Thoracic aorta (tissue), 2 donors: ENCODE results near the gene DISC1. TPM values are rescaled to one million over a fixed set of nuclear protein-coding genes. Genes with fewer than 3 reads are reported as not detected.

Experiments used
- ATAC-seq: fragments of 150-250 bp; one replicate; pipeline ENCODE4 v1.8.0; 2017; ENCODE audit warnings: low read depth; ENCODE audit not compliant: insufficient number of reproducible peaks, low FRiP score
- DNase-seq: peaks from one replicate; pipeline ENCODE4 v3.0.0-alpha.2; 2020; ENCODE audit warnings: low spot score
- H3K27ac ChIP-seq, 2 donors: fragments of 200-600 bp; sonication (generic); 1 replicate in 1 of 2; 2 replicates in 1 of 2; pipeline ENCODE4 v1.5.1; 2016; ENCODE audit warnings: mild to moderate bottlenecking in 2 of 2, moderate library complexity in 2 of 2
- H3K27me3 ChIP-seq: fragments of 200-600 bp; sonication (generic); replicated peaks from 2 replicates; pipeline ENCODE4 v1.6.0; 2016; ENCODE audit warnings: mild to moderate bottlenecking; ENCODE audit not compliant: insufficient read depth
- H3K36me3 ChIP-seq: fragments of 200-600 bp; sonication (generic); one replicate; pipeline ENCODE4 v1.5.1; 2016
- H3K4me1 ChIP-seq, 2 donors: fragments of 200-600 bp; sonication (generic); 1 replicate in 1 of 2; 2 replicates in 1 of 2; pipeline versions ENCODE4 v1.5.1 to v1.6.0; 2016; ENCODE audit warnings: low read depth in 2 of 2, mild to moderate bottlenecking in 1 of 2; ENCODE audit not compliant: control insufficient read depth in 1 of 2
- H3K4me3 ChIP-seq: fragments of 200-600 bp; sonication (generic); 2 replicates; pipeline ENCODE4 v1.5.1; 2016; ENCODE audit warnings: mild to moderate bottlenecking
- H3K9me3 ChIP-seq: fragments of 200-600 bp; sonication (generic); 2 replicates; pipeline ENCODE4 v1.5.1; 2016
- total RNA-seq, 2 donors: library from RNA; depleted of rRNA; stranded (reverse); fragments of >200 nt; gene quantifications; one replicate each; pipeline versions ENCODE4 v1.1.0 to v1.2.3, GENCODE V29; 2016
- TF ChIP-seq, protein P1 (sequence below): fragments of 200-600 bp; sonication (generic); IDR thresholded peaks from one replicate; pipeline ENCODE4 v1.5.1; 2019; ENCODE audit warnings: antibody characterized with exemption

The DISC1 gene
- total RNA-seq, 2 donors from 2014 or later, result 13.1 to 26.9 TPM

DNA sequence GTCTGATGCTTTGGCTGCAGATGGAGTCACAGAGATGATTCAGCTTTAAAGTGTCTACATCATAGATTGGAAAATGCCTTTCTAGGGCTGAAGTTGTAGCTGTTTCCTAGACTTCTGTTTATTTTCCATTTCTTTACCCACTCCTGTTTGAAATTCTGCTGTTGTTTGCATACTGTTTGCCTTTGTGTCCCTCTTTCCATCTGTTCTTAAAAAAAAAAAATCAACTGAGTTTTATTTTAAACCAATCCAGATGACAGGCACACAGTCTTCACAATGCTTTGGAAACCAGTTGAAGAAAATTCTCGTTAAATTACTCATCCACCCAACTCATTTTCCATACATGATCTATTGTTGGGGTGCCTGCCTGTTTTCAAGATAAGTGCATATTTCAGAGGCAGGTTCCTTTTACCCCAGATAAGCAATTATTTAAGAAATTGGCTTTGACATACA is 245.9 kb downstream of the DISC1 start:
- Histone ChIP-seq H3K36me3 (no peaks in the 10 kb centered on the region), H3K27ac (no peak overlapping the region), H3K4me1 (peaks cover 0 to 5% of the 10 kb centered on the region in 2 donors), H3K4me3 (no peak overlapping the region), H3K9me3 (no peaks in the 10 kb centered on the region), H3K27me3 (no peaks in the 10 kb centered on the region)
- TF ChIP-seq, protein P1, sequence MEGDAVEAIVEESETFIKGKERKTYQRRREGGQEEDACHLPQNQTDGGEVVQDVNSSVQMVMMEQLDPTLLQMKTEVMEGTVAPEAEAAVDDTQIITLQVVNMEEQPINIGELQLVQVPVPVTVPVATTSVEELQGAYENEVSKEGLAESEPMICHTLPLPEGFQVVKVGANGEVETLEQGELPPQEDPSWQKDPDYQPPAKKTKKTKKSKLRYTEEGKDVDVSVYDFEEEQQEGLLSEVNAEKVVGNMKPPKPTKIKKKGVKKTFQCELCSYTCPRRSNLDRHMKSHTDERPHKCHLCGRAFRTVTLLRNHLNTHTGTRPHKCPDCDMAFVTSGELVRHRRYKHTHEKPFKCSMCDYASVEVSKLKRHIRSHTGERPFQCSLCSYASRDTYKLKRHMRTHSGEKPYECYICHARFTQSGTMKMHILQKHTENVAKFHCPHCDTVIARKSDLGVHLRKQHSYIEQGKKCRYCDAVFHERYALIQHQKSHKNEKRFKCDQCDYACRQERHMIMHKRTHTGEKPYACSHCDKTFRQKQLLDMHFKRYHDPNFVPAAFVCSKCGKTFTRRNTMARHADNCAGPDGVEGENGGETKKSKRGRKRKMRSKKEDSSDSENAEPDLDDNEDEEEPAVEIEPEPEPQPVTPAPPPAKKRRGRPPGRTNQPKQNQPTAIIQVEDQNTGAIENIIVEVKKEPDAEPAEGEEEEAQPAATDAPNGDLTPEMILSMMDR, result no peak
- DNase-seq, result no peak
- no peak for ATAC-seq

DNA sequence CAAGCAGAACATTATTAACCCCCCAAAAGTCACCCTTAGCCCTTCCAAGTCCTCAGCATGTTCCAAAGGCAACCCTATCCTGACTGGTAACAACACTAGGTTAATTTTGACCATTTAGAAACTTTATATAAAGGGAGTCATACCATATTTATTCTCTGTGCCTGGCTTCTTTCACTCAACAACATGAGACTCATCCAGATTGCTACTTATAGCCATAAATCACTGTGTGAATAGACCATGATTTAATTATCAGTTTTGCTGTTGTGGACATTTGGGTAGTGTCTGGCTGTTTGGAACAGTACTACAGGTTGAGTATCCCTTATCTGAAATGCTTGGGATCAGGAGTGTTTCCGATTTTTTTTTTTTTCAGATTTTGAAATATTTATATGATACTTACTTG is 252.1 kb downstream of the DISC1 start:
- H3K27ac ChIP-seq, result no peak overlapping the region
- ATAC-seq (no peak), DNase-seq (no peak)
- H3K9me3 ChIP-seq, result no peaks in the 10 kb centered on the region
- TF ChIP-seq, protein P1, result no peak
- H3K36me3 ChIP-seq, result no peaks in the 10 kb centered on the region
- no peaks in the 10 kb centered on the region for H3K4me1 ChIP-seq
- no peak overlapping the region for H3K4me3 ChIP-seq
- H3K27me3 ChIP-seq, result no peaks in the 10 kb centered on the region

DNA sequence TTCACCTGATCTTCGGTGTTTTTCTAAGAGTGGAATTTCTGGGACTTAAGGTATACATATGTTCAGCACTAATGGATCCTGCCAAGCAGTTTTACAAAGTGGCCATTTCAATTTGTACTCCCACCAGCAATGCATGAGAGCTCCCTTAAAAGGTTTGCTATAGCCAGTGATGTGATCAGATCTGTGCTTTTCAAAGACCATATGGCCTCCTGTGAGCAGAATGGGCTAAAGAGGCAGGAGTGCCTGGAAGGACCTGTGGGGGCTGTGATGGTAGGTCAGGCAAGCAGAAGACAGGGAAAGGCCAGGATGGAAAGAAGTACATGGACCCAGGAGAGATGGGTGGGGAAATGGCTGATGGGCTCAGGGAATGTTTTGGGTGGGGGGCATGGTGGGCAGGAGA is 252.7 kb downstream of the DISC1 start:
- H3K4me3 ChIP-seq, result no peak overlapping the region
- DNase-seq (no peak), ATAC-seq (no peak)
- H3K9me3 ChIP-seq, result no peaks in the 10 kb centered on the region
- no peak overlapping the region for H3K27ac ChIP-seq
- no peaks in the 10 kb centered on the region for H3K36me3 ChIP-seq
- no peaks in the 10 kb centered on the region for H3K4me1 ChIP-seq
- H3K27me3 ChIP-seq, result no peaks in the 10 kb centered on the region
- TF ChIP-seq, protein P1, result no peak

DNA sequence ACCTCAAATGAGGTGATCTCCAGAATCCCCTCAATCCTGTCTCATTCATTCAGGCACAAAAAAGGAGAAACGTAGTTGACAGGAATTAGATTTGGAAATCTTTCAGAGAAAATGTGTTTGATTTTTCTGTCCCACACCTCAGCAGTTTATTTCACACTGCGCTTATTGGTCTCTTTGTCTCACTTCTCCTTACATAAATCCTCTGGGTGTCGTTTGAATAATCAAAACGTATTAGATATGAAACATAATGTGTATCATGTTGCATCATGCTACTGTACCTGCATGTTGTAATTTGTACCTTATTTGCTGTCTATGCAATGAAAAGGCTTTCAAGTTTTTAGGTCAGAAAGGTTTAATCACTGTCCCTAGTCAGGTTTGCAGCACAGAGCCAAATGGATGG is 255.7 kb downstream of the DISC1 start:
- TF ChIP-seq, protein P1, result no peak
- Histone ChIP-seq H3K9me3 (no peaks in the 10 kb centered on the region), H3K36me3 (no peaks in the 10 kb centered on the region), H3K4me3 (no peak overlapping the region), H3K27me3 (no peaks in the 10 kb centered on the region), H3K4me1 (peaks cover 4 to 9% of the 10 kb centered on the region in 2 donors), H3K27ac (no peak overlapping the region)
- ATAC-seq, result no peak
- DNase-seq, result no peak

DNA sequence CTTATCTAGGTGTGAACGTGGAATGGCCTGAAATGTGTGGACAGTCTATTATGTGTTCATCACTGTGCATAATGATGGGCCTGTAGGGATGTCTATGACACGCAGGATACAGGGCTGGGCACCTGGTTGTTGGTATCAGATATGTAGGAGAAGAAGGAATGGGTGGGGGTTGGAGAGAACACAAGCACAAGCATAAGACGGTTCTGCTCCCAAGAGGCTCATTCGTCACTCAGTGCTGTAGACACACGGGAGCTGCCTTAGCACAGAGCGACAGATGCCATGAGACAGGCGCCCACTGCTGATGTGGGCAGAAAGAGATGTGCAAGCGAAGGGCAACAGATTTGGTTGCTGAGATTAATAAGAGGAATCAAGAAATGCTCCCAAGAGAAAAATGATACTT is 256.2 kb downstream of the DISC1 start:
- no peak for DNase-seq
- ATAC-seq, result no peak
- no peaks in the 10 kb centered on the region for H3K36me3 ChIP-seq
- H3K27ac ChIP-seq, result no peak overlapping the region
- TF ChIP-seq, protein P1, result no peak
- H3K27me3 ChIP-seq, result no peaks in the 10 kb centered on the region
- no peaks in the 10 kb centered on the region for H3K9me3 ChIP-seq
- H3K4me1 ChIP-seq, result peaks cover 4 to 9% of the 10 kb centered on the region in 2 donors
- H3K4me3 ChIP-seq, result no peak overlapping the region
